ENCODE data around the gene SLF2. TPM values are rescaled to one million over a fixed set of nuclear protein-coding genes. Genes with fewer than 3 reads are reported as not detected.
A peak's percentile ranks its signal among the peaks of the same experiment; 100 is the strongest.

SLF2 gene
- total RNA-seq, 1 donor: 17.0 TPM

DNA sequence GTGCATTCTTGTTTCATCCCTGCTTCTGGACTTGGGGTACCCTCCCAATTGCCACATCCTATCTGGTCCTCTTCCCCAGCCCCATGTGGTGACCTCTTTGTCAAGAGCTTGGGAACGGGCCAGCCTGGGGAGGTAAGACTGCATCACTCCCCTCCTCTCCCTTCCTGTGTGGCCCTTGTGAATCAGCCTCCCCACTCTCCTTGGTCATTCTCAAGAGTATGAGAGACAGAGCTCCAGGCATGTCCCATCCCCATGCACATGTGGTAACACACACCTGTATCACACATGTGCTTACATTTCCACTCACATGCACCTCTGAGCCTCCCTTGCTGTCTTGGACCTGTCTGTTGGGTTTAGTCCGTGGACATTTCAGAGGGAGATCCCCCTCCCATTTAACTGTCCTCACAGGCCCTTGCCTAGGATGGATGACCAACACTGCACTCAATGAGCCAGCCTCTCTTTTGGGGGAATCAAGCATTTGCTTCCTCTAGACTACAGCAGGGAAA is 72.0 kb downstream of the SLF2 start:
- peaks cover 22% of the 10 kb centered on the region for H3K4me1 ChIP-seq (ENCODE audit: insufficient read depth, low read length)
- no peaks in the 10 kb centered on the region for H3K27me3 ChIP-seq (ENCODE audit: insufficient read depth, low read length)
- no peak overlapping the region for H3K4me3 ChIP-seq (ENCODE audit: low read length)
- H3K9me3 ChIP-seq (ENCODE audit: low read depth, low read length): no peaks in the 10 kb centered on the region

DNA sequence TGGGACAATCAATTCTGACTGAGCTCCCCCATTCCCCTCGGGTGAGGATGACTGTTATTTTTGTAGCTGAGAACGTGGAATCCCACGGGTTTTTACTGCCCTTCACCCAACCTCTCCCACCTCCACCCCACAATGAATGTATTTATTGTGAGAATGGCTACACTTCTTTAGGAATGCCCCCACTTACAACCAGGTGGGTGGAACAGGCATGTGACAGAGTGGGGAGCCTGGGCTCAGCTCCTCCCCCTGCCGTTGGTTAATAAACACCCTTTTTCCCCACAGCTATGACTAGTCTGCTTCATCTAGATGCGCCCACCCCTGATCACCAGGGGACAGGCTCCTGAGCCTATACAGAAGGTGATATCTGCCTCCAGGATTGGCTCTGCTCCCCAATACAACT is 72.6 kb downstream of the SLF2 start:
- Histone ChIP-seq H3K4me1 (ENCODE audit: insufficient read depth, low read length) (peaks cover 22% of the 10 kb centered on the region), H3K4me3 (ENCODE audit: low read length) (no peak overlapping the region), H3K27me3 (ENCODE audit: insufficient read depth, low read length) (no peaks in the 10 kb centered on the region), H3K9me3 (ENCODE audit: low read depth, low read length) (no peaks in the 10 kb centered on the region)

DNA sequence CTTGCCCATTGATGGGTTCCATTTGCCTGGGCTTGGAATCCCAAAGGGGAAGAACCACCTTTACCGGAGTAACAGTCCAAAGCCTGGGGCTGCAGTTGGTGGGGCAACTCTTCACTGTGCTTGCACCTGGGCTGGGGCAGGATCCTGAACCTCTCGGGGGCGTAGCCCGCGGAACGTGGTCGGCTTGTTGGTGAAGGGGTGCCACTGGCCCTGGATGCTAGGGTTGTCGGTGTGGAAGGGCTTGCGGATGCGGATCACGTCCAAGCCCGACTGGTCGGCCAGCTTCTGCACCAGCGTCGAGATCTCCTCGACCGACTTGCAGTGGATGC is 73.8 kb downstream of the SLF2 start:
- peaks cover 22% of the 10 kb centered on the region for H3K4me1 ChIP-seq (ENCODE audit: insufficient read depth, low read length)
- H3K9me3 ChIP-seq (ENCODE audit: low read depth, low read length): no peaks in the 10 kb centered on the region
- no peaks in the 10 kb centered on the region for H3K27me3 ChIP-seq (ENCODE audit: insufficient read depth, low read length)
- H3K4me3 ChIP-seq (ENCODE audit: low read length): peak overlapping the region; percentile 93

DNA sequence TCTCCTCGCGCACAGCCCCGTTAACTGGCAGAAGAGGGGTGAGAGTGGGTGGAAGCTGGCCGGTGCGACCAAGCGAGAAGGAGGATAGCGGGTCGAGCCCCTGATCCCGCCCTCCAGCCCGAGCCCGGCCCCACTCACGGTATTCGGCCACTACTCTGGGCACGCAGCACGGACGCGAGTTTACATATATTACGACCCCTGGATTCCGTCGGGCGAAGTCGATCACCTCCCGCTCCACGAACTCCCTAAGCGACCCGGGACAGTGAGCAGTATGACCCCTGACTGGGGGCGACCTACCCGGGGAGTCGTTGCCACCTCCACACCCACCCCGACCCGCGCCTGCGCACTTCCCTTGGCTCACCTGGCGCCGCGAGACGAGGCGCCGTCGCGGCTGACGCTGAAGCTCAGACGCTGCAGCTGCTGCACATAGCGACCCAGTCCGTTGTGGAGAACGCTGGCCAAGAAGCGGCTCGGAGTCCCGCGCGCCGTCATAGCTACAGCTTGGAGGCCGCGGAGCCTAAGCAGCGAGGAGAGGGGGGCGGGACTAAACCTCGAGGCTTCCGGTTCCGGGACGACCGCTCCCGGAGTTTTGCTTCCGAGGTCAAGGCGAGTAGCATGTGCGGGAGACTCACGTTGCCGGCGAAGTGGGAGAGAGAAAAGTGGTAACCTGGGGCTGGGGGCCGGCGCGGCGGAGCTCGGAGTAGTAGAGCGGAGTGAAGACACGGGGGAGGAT is 74.4 kb downstream of the SLF2 start, which contains the start of the genes MRPL43 and TWNK:
Gene MRPL43 (minus strand): TSS at position 546 of the 733 bp plus-strand sequence. CDS start 54 bp downstream, at position 492.
Gene TWNK (plus strand): TSS at position 592 of the 733 bp plus-strand sequence. CDS start 668 bp downstream, outside the sequence.
- H3K9me3 ChIP-seq (ENCODE audit: low read depth, low read length): no peaks in the 10 kb centered on the region
- H3K27me3 ChIP-seq (ENCODE audit: insufficient read depth, low read length): no peaks in the 10 kb centered on the region
- H3K4me3 ChIP-seq (ENCODE audit: low read length): peak within 1 kb of the TSS; percentile 93
- peaks cover 22% of the 10 kb centered on the region for H3K4me1 ChIP-seq (ENCODE audit: insufficient read depth, low read length)

DNA sequence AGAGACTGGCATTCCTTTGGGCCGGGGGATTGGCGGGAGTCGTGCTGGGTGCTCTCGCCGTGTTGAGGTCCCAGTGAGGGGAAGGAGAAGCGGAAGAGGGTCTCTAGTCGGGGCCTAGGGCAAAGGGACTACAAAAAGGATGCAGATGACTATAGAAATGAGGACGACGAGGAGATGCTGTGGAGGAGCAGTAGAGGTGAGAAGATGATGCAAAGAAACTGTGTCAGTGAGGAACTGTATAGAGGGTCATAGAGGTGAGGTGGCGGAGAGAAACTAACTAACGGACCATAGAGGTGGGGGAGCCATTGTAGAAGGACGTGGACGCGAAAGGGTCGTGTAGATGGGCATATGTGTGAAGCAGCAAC is 74.9 kb downstream of the SLF2 start:
- Histone ChIP-seq H3K4me3 (ENCODE audit: low read length) (peak overlapping the region; percentile 93), H3K4me1 (ENCODE audit: insufficient read depth, low read length) (peaks cover 22% of the 10 kb centered on the region), H3K9me3 (ENCODE audit: low read depth, low read length) (no peaks in the 10 kb centered on the region), H3K27me3 (ENCODE audit: insufficient read depth, low read length) (no peaks in the 10 kb centered on the region)

DNA sequence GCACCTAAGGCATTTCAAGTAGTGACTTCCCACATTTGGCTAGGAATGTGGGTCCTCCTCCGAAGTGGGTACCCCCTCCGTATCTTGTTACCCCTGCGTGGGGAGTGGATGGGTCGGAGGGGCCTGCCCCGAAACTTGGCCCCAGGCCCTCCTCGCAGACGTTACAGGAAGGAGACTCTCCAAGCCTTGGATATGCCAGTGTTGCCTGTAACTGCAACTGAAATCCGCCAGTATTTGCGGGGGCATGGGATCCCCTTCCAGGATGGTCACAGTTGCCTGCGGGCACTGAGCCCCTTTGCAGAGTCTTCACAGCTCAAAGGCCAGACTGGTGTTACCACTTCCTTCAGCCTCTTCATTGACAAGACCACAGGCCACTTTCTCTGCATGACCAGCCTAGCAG is 75.4 kb downstream of the SLF2 start:
- no peaks in the 10 kb centered on the region for H3K9me3 ChIP-seq (ENCODE audit: low read depth, low read length)
- H3K4me1 ChIP-seq (ENCODE audit: insufficient read depth, low read length): peaks cover 22% of the 10 kb centered on the region
- peak overlapping the region; percentile 93 for H3K4me3 ChIP-seq (ENCODE audit: low read length)
- H3K27me3 ChIP-seq (ENCODE audit: insufficient read depth, low read length): no peaks in the 10 kb centered on the region

DNA sequence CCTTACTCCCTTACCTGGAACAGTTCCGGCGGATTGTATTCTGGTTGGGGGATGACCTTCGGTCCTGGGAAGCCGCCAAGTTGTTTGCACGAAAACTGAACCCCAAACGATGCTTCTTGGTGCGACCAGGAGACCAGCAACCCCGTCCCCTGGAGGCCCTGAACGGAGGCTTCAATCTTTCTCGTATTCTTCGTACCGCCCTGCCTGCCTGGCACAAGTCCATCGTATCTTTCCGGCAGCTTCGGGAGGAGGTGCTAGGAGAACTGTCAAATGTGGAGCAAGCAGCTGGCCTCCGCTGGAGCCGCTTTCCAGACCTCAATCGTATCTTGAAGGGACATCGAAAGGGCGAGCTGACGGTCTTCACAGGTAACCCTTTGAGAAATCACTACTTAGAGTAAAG is 76.3 kb downstream of the SLF2 start:
- no peak overlapping the region for H3K4me3 ChIP-seq (ENCODE audit: low read length)
- H3K9me3 ChIP-seq (ENCODE audit: low read depth, low read length): no peaks in the 10 kb centered on the region

DNA sequence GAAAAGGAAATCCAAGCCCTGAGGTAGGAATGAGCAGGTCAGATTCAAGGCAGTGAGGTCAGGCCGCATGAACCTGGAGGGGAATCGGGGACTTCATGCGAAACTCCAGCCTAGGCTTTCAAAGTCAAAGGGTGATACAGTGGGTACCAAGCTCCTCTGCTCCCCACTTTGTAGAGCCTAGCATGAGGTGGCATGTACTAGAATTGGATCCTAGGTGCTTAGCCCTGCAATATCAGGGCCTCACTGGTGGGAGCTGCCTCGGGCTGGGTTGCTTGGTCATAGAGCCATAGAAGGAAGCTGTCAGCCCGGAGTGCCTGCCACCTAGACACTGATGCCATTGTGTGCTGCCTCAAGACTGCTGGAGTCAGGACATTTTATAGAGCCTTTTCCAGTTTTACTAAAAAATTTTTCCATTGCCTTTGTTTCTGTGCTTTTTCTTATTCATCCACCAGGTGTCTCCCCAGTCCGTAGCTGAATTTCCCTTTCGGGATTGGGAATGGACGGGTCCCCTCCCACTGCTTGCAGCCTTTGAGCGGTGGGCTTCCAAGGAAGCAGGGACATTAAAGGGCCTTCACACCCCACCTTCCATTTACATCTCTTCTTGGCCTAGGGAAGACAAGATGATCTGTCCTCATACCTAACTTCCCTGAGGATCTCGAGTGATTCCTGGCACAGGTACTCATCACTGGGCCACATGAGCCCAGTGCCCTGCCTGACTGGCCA is 81.4 kb downstream of the SLF2 start:
- Histone ChIP-seq H3K4me1 (ENCODE audit: insufficient read depth, low read length) (peaks cover 26% of the 10 kb centered on the region), H3K4me3 (ENCODE audit: low read length) (no peak overlapping the region), H3K9me3 (ENCODE audit: low read depth, low read length) (no peaks in the 10 kb centered on the region), H3K27me3 (ENCODE audit: insufficient read depth, low read length) (no peaks in the 10 kb centered on the region)

More for the DNA sequence above, 76.3 kb downstream of the SLF2 start:
- H3K4me1 ChIP-seq (ENCODE audit: insufficient read depth, low read length): peaks cover 22% of the 10 kb centered on the region
- H3K27me3 ChIP-seq (ENCODE audit: insufficient read depth, low read length): no peaks in the 10 kb centered on the region

DNA sequence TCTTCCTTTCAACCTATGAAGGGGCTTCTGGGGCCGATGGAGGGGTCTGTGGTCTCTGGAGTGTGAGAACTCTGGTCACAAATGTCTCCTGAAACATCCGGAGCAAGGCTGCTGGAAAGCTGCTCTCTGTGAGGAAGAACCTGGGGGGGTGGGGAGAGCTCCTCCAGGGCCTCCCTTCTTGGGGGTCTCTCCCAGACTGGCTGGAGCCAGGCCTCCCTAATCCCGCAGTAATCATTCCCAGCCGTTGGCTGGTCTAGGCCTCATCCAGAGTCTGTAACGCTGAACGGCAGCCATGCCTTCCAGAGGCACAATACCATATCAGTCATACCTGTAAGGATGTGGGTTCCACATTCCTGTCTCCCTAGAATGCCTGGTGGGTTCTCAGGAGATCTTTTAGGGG is 82.4 kb downstream of the SLF2 start:
- Histone ChIP-seq H3K4me3 (ENCODE audit: low read length) (no peak overlapping the region), H3K27me3 (ENCODE audit: insufficient read depth, low read length) (no peaks in the 10 kb centered on the region), H3K4me1 (ENCODE audit: insufficient read depth, low read length) (peaks cover 31% of the 10 kb centered on the region), H3K9me3 (ENCODE audit: low read depth, low read length) (no peaks in the 10 kb centered on the region)

DNA sequence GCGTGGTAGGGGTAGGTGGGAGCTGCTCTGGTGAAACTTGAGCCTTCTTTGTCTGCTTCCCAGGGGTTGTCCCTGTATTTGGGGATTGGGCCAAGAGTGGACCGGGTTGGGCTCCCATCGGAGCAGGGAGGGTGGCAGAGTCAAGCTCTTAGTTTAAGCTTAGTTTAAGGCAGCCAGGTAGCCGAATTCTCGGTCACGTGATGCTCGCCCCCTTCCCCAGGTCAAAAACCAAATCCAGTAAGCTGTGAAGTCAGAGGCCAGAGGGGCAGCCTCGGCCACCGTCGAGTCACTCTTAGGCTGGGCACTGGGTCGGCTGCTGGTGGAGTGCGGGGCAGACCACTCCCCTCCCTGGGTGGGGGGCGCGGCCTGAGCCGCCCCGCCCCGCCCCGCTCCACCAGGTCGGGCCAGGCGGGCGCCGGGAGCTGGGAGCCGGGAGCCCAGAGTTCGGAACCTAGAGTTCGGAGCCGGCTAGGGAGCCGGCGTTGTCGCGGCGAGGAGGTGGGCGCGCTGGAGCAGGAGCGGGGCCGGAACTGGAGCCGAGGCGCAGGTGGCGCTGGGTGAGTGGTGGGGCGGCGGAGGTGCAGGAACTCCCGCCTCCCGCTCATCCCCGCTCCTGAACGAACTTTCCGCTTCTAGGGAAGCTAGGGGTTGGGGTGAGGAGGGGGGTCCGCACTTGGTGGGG is 84.1 kb downstream of the SLF2 start:
- Histone ChIP-seq H3K27me3 (ENCODE audit: insufficient read depth, low read length) (no peaks in the 10 kb centered on the region), H3K4me1 (ENCODE audit: insufficient read depth, low read length) (peaks cover 39% of the 10 kb centered on the region), H3K9me3 (ENCODE audit: low read depth, low read length) (no peaks in the 10 kb centered on the region), H3K4me3 (ENCODE audit: low read length) (peak overlapping the region; percentile 69)

DNA sequence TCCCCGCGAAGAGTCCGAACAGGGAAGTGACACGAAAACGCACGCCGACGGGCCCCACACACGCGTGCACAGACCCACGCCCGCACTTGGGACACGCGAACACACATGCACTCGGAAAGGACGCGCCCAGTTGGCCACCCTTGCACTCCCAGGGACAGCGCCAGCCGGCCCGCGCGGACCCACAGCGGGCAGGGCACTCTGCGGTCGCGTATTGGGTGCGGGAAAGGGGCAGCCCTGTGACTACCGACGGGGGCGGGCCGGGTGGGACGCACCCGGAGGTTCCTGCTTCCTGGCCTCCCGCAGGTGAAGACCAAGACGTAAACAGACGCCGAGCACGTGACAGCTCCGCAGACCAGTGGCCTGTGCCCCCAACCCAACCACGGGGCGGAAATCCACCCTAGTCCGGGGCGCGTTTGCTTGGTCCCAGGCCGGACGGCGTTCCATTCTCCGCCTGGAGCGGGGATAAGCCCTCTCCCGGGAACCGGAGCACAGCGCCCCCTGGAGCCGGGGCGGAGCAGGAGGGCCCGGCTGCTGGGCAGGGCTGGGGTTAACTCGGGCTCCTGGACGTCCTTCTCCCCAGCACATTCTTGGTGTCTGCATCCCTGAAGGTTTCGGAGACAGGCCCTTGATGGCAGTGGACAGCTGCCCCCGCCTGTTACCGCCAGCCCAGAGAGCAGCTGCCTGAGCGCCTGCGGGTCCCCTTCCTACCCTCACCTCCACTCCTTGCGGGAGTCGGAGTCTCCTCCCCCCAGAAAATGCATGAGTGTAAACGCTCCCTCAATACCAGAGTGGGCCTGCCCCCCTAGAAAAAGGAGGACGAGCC is 84.8 kb downstream of the SLF2 start:
- peak overlapping the region; percentile 69 for H3K4me3 ChIP-seq (ENCODE audit: low read length)
- H3K27me3 ChIP-seq (ENCODE audit: insufficient read depth, low read length): no peaks in the 10 kb centered on the region
- no peaks in the 10 kb centered on the region for H3K9me3 ChIP-seq (ENCODE audit: low read depth, low read length)
- H3K4me1 ChIP-seq (ENCODE audit: insufficient read depth, low read length): peaks cover 39% of the 10 kb centered on the region

DNA sequence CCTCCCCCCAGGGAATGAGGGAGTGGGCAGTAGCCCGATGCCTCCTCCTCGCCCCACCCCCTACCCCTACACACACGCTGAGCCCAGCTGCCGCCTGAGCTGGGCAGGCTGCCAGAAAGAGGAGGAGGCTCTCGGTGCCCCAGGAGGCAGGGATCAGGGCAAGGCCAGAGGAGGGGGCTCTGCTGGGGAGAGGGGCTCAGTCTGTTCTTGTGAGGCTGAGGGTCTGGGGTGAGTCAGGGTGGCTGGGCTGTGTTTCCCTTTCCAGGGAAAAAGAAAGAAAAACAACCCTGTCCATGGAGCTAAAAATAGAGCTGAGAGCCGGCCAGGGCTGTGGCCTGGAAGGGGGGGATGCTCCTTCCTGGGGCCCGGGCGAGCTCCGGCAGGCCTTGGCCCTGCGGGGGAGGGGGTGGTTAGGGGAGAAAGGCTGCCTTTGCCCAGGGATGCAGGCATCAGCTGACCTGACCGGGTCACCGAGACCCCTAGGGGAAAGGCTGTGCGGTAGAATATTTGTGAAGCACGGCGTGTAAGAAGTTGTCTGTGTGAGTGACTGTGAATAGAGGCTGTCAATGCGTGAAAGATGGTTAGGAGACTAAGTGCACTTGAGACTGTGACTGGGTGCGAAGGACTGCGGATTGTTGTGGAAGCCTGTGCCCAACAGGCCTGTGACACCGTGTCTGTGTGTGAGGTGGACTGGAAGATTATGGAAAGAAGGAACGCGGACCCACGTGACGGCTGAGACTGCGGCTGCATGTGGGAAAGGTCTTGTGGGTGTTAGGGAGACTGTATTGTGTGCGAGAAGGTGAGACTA is 85.6 kb downstream of the SLF2 start:
- Histone ChIP-seq H3K9me3 (ENCODE audit: low read depth, low read length) (no peaks in the 10 kb centered on the region), H3K4me1 (ENCODE audit: insufficient read depth, low read length) (peaks cover 39% of the 10 kb centered on the region), H3K27me3 (ENCODE audit: insufficient read depth, low read length) (no peaks in the 10 kb centered on the region), H3K4me3 (ENCODE audit: low read length) (peak overlapping the region; percentile 69)

DNA sequence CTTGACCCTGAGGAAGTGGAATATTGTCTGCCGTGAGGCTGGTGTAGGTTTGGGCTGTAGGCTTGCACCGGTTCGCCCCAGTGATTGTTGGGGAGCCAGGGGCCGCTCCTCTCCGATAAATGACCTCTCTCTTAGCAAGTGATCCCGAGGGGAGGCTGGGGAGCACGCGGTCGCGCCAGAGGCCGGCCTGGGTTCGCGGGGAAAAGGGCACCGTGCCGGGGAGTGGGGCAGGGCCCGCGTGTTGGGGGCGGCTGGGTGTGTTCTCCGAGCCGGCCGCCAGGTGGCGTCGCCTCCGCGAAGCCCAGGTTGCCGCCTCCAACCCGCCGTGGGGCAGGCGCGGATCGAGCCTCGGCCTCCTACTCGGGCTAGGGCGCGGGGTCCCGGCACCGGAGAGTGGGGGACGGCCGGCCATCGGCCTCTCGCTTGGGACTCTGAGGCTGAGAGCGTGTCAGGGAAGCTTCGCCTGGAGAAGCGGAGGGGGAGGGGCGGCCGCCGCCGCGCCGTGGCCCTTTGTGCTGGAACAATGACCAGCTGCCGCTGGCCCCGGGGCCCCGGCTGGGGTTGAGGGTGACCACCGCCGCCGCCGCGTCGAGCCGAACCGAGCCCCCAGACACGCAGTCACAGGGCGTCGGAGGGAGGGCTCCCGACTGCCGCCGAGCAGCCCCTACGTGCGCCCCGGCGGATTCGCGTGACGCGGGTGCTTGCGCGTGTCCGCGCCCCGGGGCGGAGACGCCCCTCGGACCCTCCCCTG is 86.4 kb downstream of the SLF2 start:
- H3K9me3 ChIP-seq (ENCODE audit: low read depth, low read length): no peaks in the 10 kb centered on the region
- H3K4me3 ChIP-seq (ENCODE audit: low read length): peak overlapping the region; percentile 69
- H3K4me1 ChIP-seq (ENCODE audit: insufficient read depth, low read length): peaks cover 39% of the 10 kb centered on the region
- no peaks in the 10 kb centered on the region for H3K27me3 ChIP-seq (ENCODE audit: insufficient read depth, low read length)
